K562 (cell line): ENCODE data around the gene ME3. TPM values are rescaled to one million over a fixed set of nuclear protein-coding genes. Genes with fewer than 3 reads are reported as not detected.
A peak's percentile ranks its signal among the peaks of the same experiment; 100 is the strongest.

Experiments used
- ATAC-seq: fragments of 200-7000 bp; cut with Tn5 transposase; 3 replicates; pipeline ENCODE4 v1.9.1; 2020; ENCODE audit warnings: moderate library complexity
- BruUV-seq: library from RNA; stranded (reverse); fragments of 400-500 nt; replicated peaks from 2 replicates; lab custom pipeline; 2021; lab: Mats Ljungman, UMichigan
- CTCF ChIA-PET: fragments of 300-600 bp; formaldehyde crosslinking; extraction: SDS; loops from one replicate; lab custom pipeline; 2021; ENCODE audit warnings: low intra/inter-chr PET ratio; lab: Yijun Ruan, JAX
- POLR2A ChIA-PET: fragments of 300-600, 350-650 bp; sonication (Branson Sonifier 250); formaldehyde crosslinking; extraction: SDS; loops from one replicate; lab custom pipeline; 2021; ENCODE audit warnings: antibody characterized with exemption, inconsistent platforms; lab: Yijun Ruan, JAX
- DNase-seq, 4 experiments: peaks; one replicate each; pipeline versions ENCODE4 v3.0.0 to v3.0.0-alpha.2; 2011 to 2018; ENCODE audit warnings: low spot score in 3 of 4, mixed read lengths in 3 of 4; ENCODE audit errors: extremely low read depth in 1 of 4
- FAIRE-seq: peaks from 2 replicates; lab custom pipeline; 2011; peaks lifted over from hg19 to GRCh38; lab: Jason Lieb, UNC
- H2AFZ ChIP-seq: 2 replicates; pipeline ENCODE4 v1.6.0; 2011; ENCODE audit warnings: low read depth, low read length, control low read depth, inconsistent platforms
- H3K27ac ChIP-seq: fragments of 200-600 bp; 3 replicates; pipeline ENCODE4 v1.8.0; 2011; ENCODE audit warnings: low read depth, mild to moderate bottlenecking, control low read depth, inconsistent platforms, low read length, moderate library complexity, mixed read lengths; ENCODE audit errors: extremely low read depth
- H3K27me3 ChIP-seq, 2 experiments: fragments of 300-600 bp in 1 of 2; 2 replicates in 1 of 2; 3 replicates in 1 of 2; pipeline versions ENCODE4 v1.6.0 to v1.8.0; 2011; ENCODE audit warnings: inconsistent platforms in 2 of 2, low read length in 2 of 2, mild to moderate bottlenecking in 1 of 2, mixed read lengths in 1 of 2, moderate library complexity in 1 of 2; ENCODE audit not compliant: control insufficient read depth in 2 of 2, insufficient read depth in 2 of 2
- H3K36me3 ChIP-seq: fragments of 300-600 bp; 3 replicates; pipeline ENCODE4 v1.8.0; 2011; ENCODE audit warnings: mild to moderate bottlenecking, low read length, inconsistent platforms; ENCODE audit not compliant: control insufficient read depth, insufficient read depth
- H3K4me1 ChIP-seq, 2 experiments: fragments of 200-600 bp in 1 of 2; replicated peaks in 1 of 2; 2 replicates in 1 of 2; 3 replicates in 1 of 2; pipeline versions ENCODE4 v1.5.1 to v1.8.0; 2011; ENCODE audit warnings: inconsistent platforms in 2 of 2, low read length in 2 of 2, mild to moderate bottlenecking in 1 of 2, mixed read lengths in 1 of 2, moderate library complexity in 1 of 2; ENCODE audit not compliant: control insufficient read depth in 2 of 2, insufficient read depth in 2 of 2
- H3K4me2 ChIP-seq: 2 replicates; pipeline ENCODE4 v1.6.1; 2011; ENCODE audit warnings: low read length, control low read depth, inconsistent platforms, mixed read lengths; ENCODE audit not compliant: insufficient read depth
- H3K4me3 ChIP-seq: fragments of 200-600 bp; sonication (generic), shearing (Covaris generic); 2 replicates; pipeline ENCODE4 v1.5.1; 2016; ENCODE audit warnings: control low read depth, inconsistent platforms
- H3K79me2 ChIP-seq: fragments of 200-600 bp; 3 replicates; pipeline ENCODE4 v1.8.0; 2011; ENCODE audit warnings: low read length, inconsistent platforms; ENCODE audit not compliant: control insufficient read depth, insufficient read depth
- H3K9ac ChIP-seq, 2 experiments: 2 replicates each; pipeline versions ENCODE4 v1.6.0 to v1.6.1; 2011; ENCODE audit warnings: low read depth in 2 of 2, low read length in 2 of 2, control low read depth in 1 of 2, inconsistent platforms in 1 of 2, mild to moderate bottlenecking in 1 of 2, mixed read lengths in 1 of 2; ENCODE audit not compliant: insufficient read depth in 1 of 2
- H3K9me1 ChIP-seq: one replicate; pipeline ENCODE4 v1.6.0; 2011; ENCODE audit warnings: inconsistent platforms, mild to moderate bottlenecking, low read length, moderate library complexity; ENCODE audit not compliant: control insufficient read depth, insufficient read depth
- H3K9me3 ChIP-seq: replicated peaks from 2 replicates; pipeline ENCODE4 v1.5.1; 2011; ENCODE audit warnings: low read depth, low read length, inconsistent platforms; ENCODE audit not compliant: control insufficient read depth, insufficient read depth
- H4K20me1 ChIP-seq: replicated peaks from 2 replicates; pipeline ENCODE4 v1.6.1; 2011; ENCODE audit warnings: low read length, inconsistent platforms, mixed read lengths; ENCODE audit not compliant: control insufficient read depth, insufficient read depth
- ATF1 ChIP-seq, 2 experiments: fragments of 450-650 bp in 1 of 2; IDR thresholded peaks; 2 replicates each; pipeline ENCODE4 v1.6.1; 2016; ENCODE audit warnings: missing compliant biosample characterization in 1 of 2, missing genetic modification characterization in 1 of 2
- BRD4 ChIP-seq: fragments of 200-600 bp; sonication (generic); IDR thresholded peaks from 2 replicates; pipeline ENCODE4 v1.6.1; 2017; ENCODE audit warnings: inconsistent platforms
- CC2D1A ChIP-seq: fragments of 450-650 bp; IDR thresholded peaks from 2 replicates; pipeline ENCODE4 v1.6.1; 2017; ENCODE audit warnings: mild to moderate bottlenecking
- ELK3 ChIP-seq: fragments of 450-650 bp; formaldehyde crosslinking; IDR thresholded peaks from 2 replicates; pipeline ENCODE4 v1.4.0; 2020; ENCODE audit warnings: mild to moderate bottlenecking
- GATAD2B ChIP-seq: fragments of 450-650 bp; IDR thresholded peaks from 2 replicates; pipeline ENCODE4 v1.6.1; 2017; ENCODE audit warnings: mild to moderate bottlenecking, borderline replicate concordance
- KHSRP ChIP-seq: fragments of 450-650 bp; IDR thresholded peaks from 2 replicates; pipeline ENCODE4 v1.6.1; 2017
- PHTF2 ChIP-seq: fragments of 250-450 bp; sonication (Bioruptor Pico); IDR thresholded peaks from 2 replicates; pipeline ENCODE4 v1.5.0; 2021; ENCODE audit warnings: mild to moderate bottlenecking
- POLR3A ChIP-seq: IDR thresholded peaks from 2 replicates; pipeline ENCODE4 v1.6.1; 2011; ENCODE audit warnings: borderline replicate concordance, mild to moderate bottlenecking, moderate library complexity; ENCODE audit not compliant: insufficient read length, insufficient read depth; ENCODE audit errors: extremely low read depth
- PYGO2 ChIP-seq: fragments of 450-650 bp; IDR thresholded peaks from 2 replicates; pipeline ENCODE4 v1.6.1; 2016; ENCODE audit warnings: mild to moderate bottlenecking, missing genetic modification characterization, moderate library complexity, missing compliant biosample characterization
- RBM34 ChIP-seq: fragments of 200-400 bp; formaldehyde crosslinking; IDR thresholded peaks from 2 replicates; pipeline ENCODE4 v1.6.1; 2018; ENCODE audit warnings: low read length, borderline replicate concordance; ENCODE audit not compliant: insufficient read depth
- ZNF23 ChIP-seq: fragments of 250-450 bp; sonication (Bioruptor Pico); IDR thresholded peaks from 2 replicates; pipeline ENCODE4 v1.4.0; 2020; ENCODE audit warnings: mild to moderate bottlenecking
- WGBS: fragments of 100-300 bp; shearing (Covaris generic); methylation state at CpG from one replicate; pipeline ENCODE4 v1.1.6; 2016; ENCODE audit warnings: low coverage, mixed read lengths; ENCODE audit not compliant: insufficient coverage; ENCODE audit errors: missing lambda C conversion rate; 5-methylcytosine and 5-hydroxymethylcytosine counted together
- in situ Hi-C: fragments of 300-500 bp; cut with MboI; formaldehyde crosslinking; loops from 4 replicates; pipeline ENCODE4 v1.15.0; 2018; ENCODE audit warnings: inconsistent platforms, mixed read lengths
- intact Hi-C: fragments of 100-400 bp; cut with micrococcal nuclease; formaldehyde crosslinking; loops from 2 replicates; pipeline ENCODE4 v1.14.2; 2022
- polyA plus RNA-seq, 8 experiments: library from polyadenylated mRNA; depleted of rRNA in 4 of 8; stranded (reverse) in 5 of 8; unstranded in 3 of 8; fragments of >200 nt; fragmentation: Nextera tagmentation in 2 of 8; fragmentation: Illumina TruSeq in 1 of 8; extraction: Ambion mirVana in 2 of 8; extraction: Trizol in 1 of 8; gene quantifications; 2 replicates each; pipeline versions ENCODE4 v1.2.1 to v1.2.3, GENCODE V29; 2011 to 2014; ENCODE audit warnings: inconsistent platforms in 1 of 8, missing spikeins in 1 of 8
- total RNA-seq, 7 experiments: library from RNA; depleted of rRNA in 6 of 7; stranded (reverse); fragments of >200 nt in 6 of 7; fragmentation: Illumina TruSeq in 2 of 7; extraction: Trizol in 2 of 7; gene quantifications; 2 replicates each; pipeline versions ENCODE4 v1.2.1 to v1.2.3, GENCODE V29; 2011 to 2021; ENCODE audit warnings: low replicate concordance in 1 of 7

The ME3 gene
- total and polyA plus RNA-seq, 9 of the 15 experiments (the other 6 are each of a cell fraction or from before 2014, with no cell fraction given): not detected

- Histone ChIP-seq H3K9me1 (no peaks in the 10 kb centered on the region), H3K9ac (no peak overlapping the region), H3K4me2 (no peak overlapping the region), H2AFZ (no peak overlapping the region), H3K9me3 (no peaks in the 10 kb centered on the region), H4K20me1 (no peaks in the 10 kb centered on the region), H3K36me3 (no peaks in the 10 kb centered on the region), H3K4me1 (no peaks in the 10 kb centered on the region), H3K27ac (no peak overlapping the region), H3K27me3 (no peaks in the 10 kb centered on the region), H3K4me3 (no peak overlapping the region), H3K79me2 (no peaks in the 10 kb centered on the region)
- no peak for ATAC-seq
- in situ Hi-C loops (no loop called here), intact Hi-C loops (no loop called here)
- ChIA-PET POLR2A (no interaction called here), CTCF (no interaction called here)
- BruUV-seq: no TSS peak
- WGBS: 0% methylated on average over 5 of the region's 5 CpGs
- no peak for DNase-seq
- peak; percentile 48 for FAIRE-seq
- no peak for TF ChIP-seq GATAD2B
- no peak for TF ChIP-seq PYGO2
- TF ChIP-seq BRD4: no peak
- TF ChIP-seq KHSRP: no peak
- TF ChIP-seq PHTF2 (CRISPR knock-in tag): no peak
- no peak for TF ChIP-seq ZNF23 (CRISPR knock-in tag)
- no peak for TF ChIP-seq POLR3A
- TF ChIP-seq RBM34: no peak
- no peak for TF ChIP-seq ATF1 (CRISPR knock-in tag; IDR thresholded peaks at IDR 0.05)
- TF ChIP-seq ATF1 (tag; IDR thresholded peaks at IDR 0.05): no peak
- TF ChIP-seq CC2D1A: no peak
- no peak for TF ChIP-seq ELK3
Measured at GRCh38 chr11:86610559-86611341, 61.7 kb downstream of the ME3 start.
